ENCODE results near the gene TMEM72. TPM values are rescaled to one million over a fixed set of nuclear protein-coding genes. Genes with fewer than 3 reads are reported as not detected.

TMEM72 gene
- total and polyA plus RNA-seq, 2 donors (not counting 1 experiment from before 2014, with no cell fraction given), result not detected

GRCh38 chr10:44886966-44887365, 24.2 kb upstream of the TMEM72 start:
- H3K27ac ChIP-seq (ENCODE audit: low read length in 2 of 2), result no peak overlapping the region
- 100% methylated on average over 1 of the region's 5 CpGs for WGBS (ENCODE audit: insufficient coverage)
- intact Hi-C loops (cut with micrococcal nuclease), result no loop called here
- H3K27me3 ChIP-seq (replicated peaks in 1 of 4; ENCODE audit: control extremely low read depth in 1 of 4, control insufficient read depth in 3 of 4, insufficient read depth in 4 of 4, low read length in 3 of 4), result no peaks in the 10 kb centered on the region
- H3K4me3 ChIP-seq (ENCODE audit: control extremely low read depth in 1 of 5, extremely low read depth in 1 of 5, insufficient read depth in 1 of 5, low read depth in 2 of 5, low read length in 4 of 5), result no peak overlapping the region
- Mint-ChIP-seq H3K27ac (no peak overlapping the region), H3K27me3 (peaks cover 21% of the 10 kb centered on the region), H3K4me3 (no peak overlapping the region), H3K4me1 (no peaks in the 10 kb centered on the region), H3K9me3 (ENCODE audit: insufficient read depth) (no peaks in the 10 kb centered on the region)
- no peaks in the 10 kb centered on the region for H3K36me3 ChIP-seq (replicated peaks in 1 of 2; ENCODE audit: control extremely low read depth in 1 of 2, control insufficient read depth in 1 of 2, extremely low read depth in 1 of 2, insufficient read depth in 2 of 2, low read length in 1 of 2)
- ChIA-PET CTCF (interaction anchor here (1.3 kb wide), 1 partner anchor 20 kb away, joined by 3 read pairs; no protein-coding TSS in a partner anchor), POLR2A (no interaction called here)
- no peak overlapping the region for H3K9ac ChIP-seq (ENCODE audit: low read length)
- TF ChIP-seq EZH2 (IDR thresholded peaks at IDR 0.05; ENCODE audit: borderline replicate concordance, insufficient read depth, low read depth, low read length, poor library complexity, severe bottlenecking) (no peak), CTCF (IDR thresholded peaks at IDR 0.05) (no peak)
- no peaks in the 10 kb centered on the region for H3K9me3 ChIP-seq (ENCODE audit: control extremely low read depth in 1 of 3, control insufficient read depth in 2 of 3, insufficient read depth in 1 of 3, low read length in 2 of 3)
- no peaks in the 10 kb centered on the region for H4K20me1 ChIP-seq (ENCODE audit: control insufficient read depth, insufficient read depth, low read length, poor library complexity, severe bottlenecking)
- DNase-seq (no peak), ATAC-seq (ENCODE audit: low read depth) (no peak)
- H3K4me1 ChIP-seq (ENCODE audit: control insufficient read depth in 2 of 2, insufficient read depth in 2 of 2, low read length in 2 of 2), result no peaks in the 10 kb centered on the region
- H3K4me2 ChIP-seq (replicated peaks; ENCODE audit: low read depth, low read length, poor library complexity, severe bottlenecking), result no peak overlapping the region
- no peaks in the 10 kb centered on the region for H3K79me2 ChIP-seq (ENCODE audit: control insufficient read depth, insufficient read depth, low read length)
- no peak overlapping the region for H2AFZ ChIP-seq (ENCODE audit: insufficient read depth, low read depth, low read length, poor library complexity, severe bottlenecking)

GRCh38 chr10:44888886-44889285, 22.3 kb upstream of the TMEM72 start:
- POLR2A ChIA-PET, result no interaction called here
- H2AFZ ChIP-seq (ENCODE audit: insufficient read depth, low read depth, low read length, poor library complexity, severe bottlenecking), result no peak overlapping the region

More at GRCh38 chr10:44888886-44889285, 22.3 kb upstream of the TMEM72 start:
- 80% methylated on average over 3 of the region's 4 CpGs for WGBS (ENCODE audit: insufficient coverage)
- intact Hi-C loops (cut with micrococcal nuclease), result no loop called here
- TF ChIP-seq EZH2 (IDR thresholded peaks at IDR 0.05; ENCODE audit: borderline replicate concordance, insufficient read depth, low read depth, low read length, poor library complexity, severe bottlenecking) (no peak), CTCF (IDR thresholded peaks at IDR 0.05) (no peak)
- Histone ChIP-seq H3K4me3 (ENCODE audit: control extremely low read depth in 1 of 5, extremely low read depth in 1 of 5, insufficient read depth in 1 of 5, low read depth in 2 of 5, low read length in 4 of 5) (no peak overlapping the region), H3K79me2 (ENCODE audit: control insufficient read depth, insufficient read depth, low read length) (no peaks in the 10 kb centered on the region), H3K4me2 (replicated peaks; ENCODE audit: low read depth, low read length, poor library complexity, severe bottlenecking) (no peak overlapping the region), H3K4me1 (ENCODE audit: control insufficient read depth in 2 of 2, insufficient read depth in 2 of 2, low read length in 2 of 2) (no peaks in the 10 kb centered on the region), H3K27ac (ENCODE audit: low read length in 2 of 2) (no peak overlapping the region), H4K20me1 (ENCODE audit: control insufficient read depth, insufficient read depth, low read length, poor library complexity, severe bottlenecking) (no peaks in the 10 kb centered on the region), H3K27me3 (replicated peaks in 1 of 4; ENCODE audit: control extremely low read depth in 1 of 4, control insufficient read depth in 3 of 4, insufficient read depth in 4 of 4, low read length in 3 of 4) (no peaks in the 10 kb centered on the region), H3K36me3 (replicated peaks in 1 of 2; ENCODE audit: control extremely low read depth in 1 of 2, control insufficient read depth in 1 of 2, extremely low read depth in 1 of 2, insufficient read depth in 2 of 2, low read length in 1 of 2) (no peaks in the 10 kb centered on the region), H3K9me3 (ENCODE audit: control extremely low read depth in 1 of 3, control insufficient read depth in 2 of 3, insufficient read depth in 1 of 3, low read length in 2 of 3) (no peaks in the 10 kb centered on the region), H3K9ac (ENCODE audit: low read length) (no peak overlapping the region)
- CTCF ChIA-PET, result no interaction called here
- H3K27ac Mint-ChIP-seq, result no peak overlapping the region
- no peak overlapping the region for H3K4me3 Mint-ChIP-seq
- DNase-seq, result no peak
- no peaks in the 10 kb centered on the region for H3K4me1 Mint-ChIP-seq
- H3K9me3 Mint-ChIP-seq (ENCODE audit: insufficient read depth), result no peaks in the 10 kb centered on the region
- peaks cover 14% of the 10 kb centered on the region for H3K27me3 Mint-ChIP-seq
- ATAC-seq (ENCODE audit: low read depth), result no peak

Measured in B cell (primary cell).